GM12865 (cell line): ENCODE data around the gene SOS1.

Source experiments
- DNase-seq: peaks from one replicate; pipeline ENCODE4 v3.0.0; 2010; ENCODE audit warnings: low read depth
- H3K4me3 ChIP-seq: 2 replicates; pipeline ENCODE4 v1.5.1; 2011; ENCODE audit warnings: mild to moderate bottlenecking, low read depth, low read length, control low read depth
- CTCF ChIP-seq: IDR thresholded peaks from 2 replicates; pipeline ENCODE4 v1.5.1; 2011; ENCODE audit warnings: low read length, control low read depth, low read depth, inconsistent platforms; ENCODE audit not compliant: insufficient read depth; ENCODE audit errors: missing control alignments

The SOS1 gene

GRCh38 chr2:39099870-39100728 is 20.8 kb downstream of the SOS1 start:
- no peak overlapping the region for H3K4me3 ChIP-seq
- TF ChIP-seq CTCF = no peak
- peak; percentile 58 for DNase-seq

- TF ChIP-seq CTCF = no peak
- no peak for DNase-seq
- H3K4me3 ChIP-seq = no peak overlapping the region
Observed at GRCh38 chr2:39099310-39099869, 21.5 kb downstream of the SOS1 start.

- no peak for DNase-seq
- H3K4me3 ChIP-seq = peak overlapping the region; percentile 28
- TF ChIP-seq CTCF = no peak
Observed at GRCh38 chr2:39095624-39096023, 25.2 kb downstream of the SOS1 start.

- peak; percentile 88 for DNase-seq
Observed at GRCh38 chr2:39094717-39095363, 26.0 kb downstream of the SOS1 start.

GRCh38 chr2:39093218-39093898 is 27.5 kb downstream of the SOS1 start:
- peak overlapping the region; percentile 33 for H3K4me3 ChIP-seq
- DNase-seq = peak; percentile 52
- TF ChIP-seq CTCF = no peak

More at GRCh38 chr2:39094717-39095363, 26.0 kb downstream of the SOS1 start:
- TF ChIP-seq CTCF = no peak
- peak overlapping the region; percentile 37 for H3K4me3 ChIP-seq

- no peak for TF ChIP-seq CTCF
- no peak for DNase-seq
Observed at GRCh38 chr2:39091543-39091942, 29.3 kb downstream of the SOS1 start.

More at GRCh38 chr2:39091543-39091942, 29.3 kb downstream of the SOS1 start:
- no peak overlapping the region for H3K4me3 ChIP-seq
